Thyroid gland (tissue), 4 donors: ENCODE results near the gene GTF3C4.

ENCODE experiments used
- CTCF ChIP-seq, 6 experiments: fragments of 200-600 bp in 3 of 6; fragments of 450-650 bp in 3 of 6; sonication (generic) in 3 of 6; IDR thresholded peaks; one replicate each; pipeline ENCODE4 v1.5.1; 2016 to 2019; ENCODE audit warnings: antibody characterized with exemption in 6 of 6, mild to moderate bottlenecking in 2 of 6, inconsistent platforms in 1 of 6, moderate library complexity in 1 of 6
- POLR2A ChIP-seq, 2 donors: fragments of 450-650 bp; IDR thresholded peaks; one replicate each; pipeline ENCODE4 v1.6.1; 2017; ENCODE audit warnings: antibody characterized with exemption in 2 of 2, mild to moderate bottlenecking in 2 of 2, moderate library complexity in 1 of 2

- TF ChIP-seq POLR2A (IDR thresholded peaks at IDR 0.05) (no peak), CTCF (IDR thresholded peaks at IDR 0.05) (no peak)
Measured at GRCh38 chr9:132739710-132740310, 69.5 kb downstream of the GTF3C4 start.
